H1 (cell line): ENCODE results near the gene RNU7-1. TPM values are rescaled to one million over a fixed set of nuclear protein-coding genes. Genes with fewer than 3 reads are reported as not detected.
A peak's percentile ranks its signal among the peaks of the same experiment; 100 is the strongest.

Experiments used
- CTCF ChIA-PET: fragments of 300-600 bp; sonication (Branson Sonifier 250); formaldehyde crosslinking; loops from one replicate; lab custom pipeline; 2021; ENCODE audit not compliant: partially characterized antibody; lab: Charles Lee
- POLR2A ChIA-PET: fragments of 300-600 bp; sonication (Branson Sonifier 250); formaldehyde crosslinking; loops from one replicate; lab custom pipeline; 2021; ENCODE audit warnings: inconsistent platforms; ENCODE audit not compliant: partially characterized antibody; lab: Charles Lee
- DNase-seq, 2 experiments: peaks; one replicate each; pipeline versions ENCODE4 v3.0.0 to v3.0.0-alpha.2; 2010 to 2022; ENCODE audit warnings: low spot score in 2 of 2, low read depth in 1 of 2, mixed read lengths in 1 of 2
- FAIRE-seq: peaks from 2 replicates; lab custom pipeline; 2011; peaks lifted over from hg19 to GRCh38; lab: Jason Lieb, UNC
- H2AFZ ChIP-seq: 2 replicates; pipeline ENCODE4 v1.8.1; 2012; ENCODE audit warnings: low read length, inconsistent platforms
- H2AK5ac ChIP-seq: 2 replicates; pipeline ENCODE4 v1.6.1; 2013; ENCODE audit warnings: low read depth, low read length
- H2BK120ac ChIP-seq: replicated peaks from 2 replicates; pipeline ENCODE3; 2013; ENCODE audit warnings: low read depth, low read length, inconsistent platforms
- H2BK12ac ChIP-seq: 2 replicates; pipeline ENCODE4 v1.6.1; 2013; ENCODE audit warnings: low read depth, low read length
- H2BK15ac ChIP-seq: 2 replicates; pipeline ENCODE4 v1.6.1; 2013; ENCODE audit warnings: low read length
- H2BK20ac ChIP-seq: 2 replicates; pipeline ENCODE4 v1.6.1; 2013; ENCODE audit warnings: low read length
- H2BK5ac ChIP-seq: 2 replicates; pipeline ENCODE4 v1.6.1; 2013; ENCODE audit warnings: low read depth, low read length
- H3K14ac ChIP-seq: 2 replicates; pipeline ENCODE4 v1.6.1; 2013; ENCODE audit warnings: inconsistent platforms; ENCODE audit not compliant: insufficient read length
- H3K18ac ChIP-seq: 2 replicates; pipeline ENCODE4 v1.6.1; 2013; ENCODE audit warnings: low read length; ENCODE audit errors: extremely low read depth
- H3K23ac ChIP-seq: 2 replicates; pipeline ENCODE4 v1.6.1; 2013; ENCODE audit warnings: inconsistent platforms; ENCODE audit not compliant: insufficient read length
- H3K23me2 ChIP-seq: 2 replicates; pipeline ENCODE4 v1.6.1; 2013; ENCODE audit warnings: low read depth, low read length
- H3K27ac ChIP-seq: 2 replicates; pipeline ENCODE4 v1.6.1; 2011; ENCODE audit warnings: low read depth, low read length, inconsistent platforms
- H3K27me3 ChIP-seq, 4 experiments: replicated peaks in 1 of 4; 1 replicate in 1 of 4; 2 replicates in 3 of 4; pipeline versions ENCODE4 v1.6.1 to v1.8.1; 2011 to 2013; ENCODE audit warnings: low read length in 3 of 4, mild to moderate bottlenecking in 3 of 4, inconsistent platforms in 2 of 4, mixed read lengths in 2 of 4, moderate library complexity in 1 of 4; ENCODE audit not compliant: control insufficient read depth in 3 of 4, insufficient read depth in 3 of 4; ENCODE audit errors: extremely low read depth in 1 of 4
- H3K36me3 ChIP-seq, 4 experiments: 2 replicates each; pipeline versions ENCODE4 v1.6.1 to v1.8.1; 2011 to 2013; ENCODE audit warnings: mild to moderate bottlenecking in 4 of 4, low read length in 3 of 4, moderate library complexity in 2 of 4, control low read depth in 1 of 4, inconsistent platforms in 1 of 4; ENCODE audit not compliant: insufficient read depth in 4 of 4, control insufficient read depth in 2 of 4
- H3K4ac ChIP-seq: replicated peaks from 2 replicates; pipeline ENCODE3; 2013; ENCODE audit warnings: low read length, low read depth, mixed read lengths, inconsistent platforms; ENCODE audit not compliant: insufficient read length
- H3K4me1 ChIP-seq, 4 experiments: replicated peaks in 1 of 4; 1 replicate in 1 of 4; 2 replicates in 3 of 4; pipeline versions ENCODE4 v1.6.1 to v1.8.1; 2011 to 2013; ENCODE audit warnings: low read length in 3 of 4, inconsistent platforms in 2 of 4, mixed read lengths in 1 of 4; ENCODE audit not compliant: insufficient read depth in 4 of 4, control insufficient read depth in 3 of 4
- H3K4me2 ChIP-seq, 2 experiments: 2 replicates each; pipeline versions ENCODE4 v1.6.1 to v1.8.1; 2011 to 2013; ENCODE audit warnings: low read depth in 2 of 2, low read length in 2 of 2, control low read depth in 1 of 2, inconsistent platforms in 1 of 2, mild to moderate bottlenecking in 1 of 2; ENCODE audit not compliant: insufficient read depth in 1 of 2
- H3K4me3 ChIP-seq, 4 experiments: fragments of 200-600, 300-600 bp in 1 of 4; sonication (generic), shearing (Covaris generic), sonication (Bioruptor Twin) in 1 of 4; 2 replicates each; pipeline versions ENCODE4 v1.5.1 to v1.8.1; 2011 to 2016; ENCODE audit warnings: low read length in 4 of 4, low read depth in 3 of 4, control low read depth in 2 of 4, inconsistent platforms in 2 of 4, mild to moderate bottlenecking in 2 of 4, mixed read lengths in 1 of 4, moderate library complexity in 1 of 4; ENCODE audit not compliant: insufficient read depth in 2 of 4; ENCODE audit errors: extremely low read depth in 1 of 4
- H3K56ac ChIP-seq: replicated peaks from 2 replicates; pipeline ENCODE3; 2013; ENCODE audit warnings: low read depth, mild to moderate bottlenecking, mixed read lengths, low read length, inconsistent platforms; ENCODE audit not compliant: insufficient read length
- H3K79me1 ChIP-seq: 2 replicates; pipeline ENCODE4 v1.6.1; 2013; ENCODE audit warnings: low read depth, low read length, control low read depth
- H3K79me2 ChIP-seq, 2 experiments: 2 replicates each; pipeline versions ENCODE4 v1.6.1 to v1.8.1; 2012 to 2013; ENCODE audit warnings: low read length in 2 of 2, mild to moderate bottlenecking in 2 of 2, inconsistent platforms in 1 of 2; ENCODE audit not compliant: insufficient read depth in 2 of 2, control insufficient read depth in 1 of 2
- H3K9ac ChIP-seq, 4 experiments: replicated peaks in 1 of 4; 1 replicate in 1 of 4; 2 replicates in 3 of 4; pipeline versions ENCODE4 v1.6.1 to v1.8.1; 2011 to 2013; ENCODE audit warnings: low read depth in 3 of 4, low read length in 3 of 4, control low read depth in 2 of 4, mild to moderate bottlenecking in 2 of 4, moderate library complexity in 2 of 4, inconsistent platforms in 1 of 4; ENCODE audit errors: extremely low read depth in 1 of 4
- H3K9me3 ChIP-seq, 2 experiments: 2 replicates each; pipeline versions ENCODE4 v1.6.1 to v1.8.1; 2012 to 2013; ENCODE audit warnings: mild to moderate bottlenecking in 2 of 2, moderate library complexity in 2 of 2, control low read depth in 1 of 2, inconsistent platforms in 1 of 2, low read depth in 1 of 2, low read length in 1 of 2, mixed read lengths in 1 of 2; ENCODE audit not compliant: insufficient read depth in 2 of 2
- H4K20me1 ChIP-seq, 2 experiments: replicated peaks in 1 of 2; 2 replicates each; pipeline versions ENCODE3 to v1.8.1; 2011 to 2013; ENCODE audit warnings: inconsistent platforms in 2 of 2, low read length in 2 of 2, mild to moderate bottlenecking in 1 of 2; ENCODE audit not compliant: insufficient read depth in 2 of 2, control insufficient read depth in 1 of 2
- H4K5ac ChIP-seq: 2 replicates; pipeline ENCODE4 v1.6.1; 2013; ENCODE audit warnings: low read length, low read depth, mixed read lengths, inconsistent platforms; ENCODE audit not compliant: insufficient read length
- H4K8ac ChIP-seq: 2 replicates; pipeline ENCODE4 v1.8.0; 2013; ENCODE audit warnings: mild to moderate bottlenecking, moderate library complexity, low read length, inconsistent platforms; ENCODE audit not compliant: insufficient read depth; ENCODE audit errors: extremely low read depth
- H4K91ac ChIP-seq: replicated peaks from 2 replicates; pipeline ENCODE3; 2013; ENCODE audit warnings: low read length, mixed read lengths, inconsistent platforms; ENCODE audit not compliant: insufficient read length
- HDAC2 ChIP-seq, 2 experiments: fragments of 300-600 bp in 1 of 2; sonication (generic) in 1 of 2; IDR thresholded peaks; 2 replicates each; pipeline ENCODE4 v1.6.1; 2011 to 2012; ENCODE audit warnings: low read depth in 2 of 2, low read length in 2 of 2, mild to moderate bottlenecking in 2 of 2, moderate library complexity in 2 of 2, borderline replicate concordance in 1 of 2, inconsistent platforms in 1 of 2
- SIN3A ChIP-seq, 2 experiments: IDR thresholded peaks in 1 of 2; conservative IDR thresholded peaks in 1 of 2; 2 replicates each; pipeline ENCODE4 v1.6.1; 2011 to 2012; ENCODE audit warnings: low read length in 2 of 2, improper control_type of control experiment in 1 of 2, low read depth in 1 of 2, mild to moderate bottlenecking in 1 of 2
- whole genome bisulfite sequencing, 2 experiments: shearing (Covaris generic) in 1 of 2; methylation state at CpG; one replicate each; pipeline versions ENCODE4 v1.1.6 to v1.1.7; 2013 to 2015; ENCODE audit warnings: low lambda C conversion rate in 2 of 2, mixed read lengths in 2 of 2, inconsistent platforms in 1 of 2, low coverage in 1 of 2, missing lambda C conversion rate in 1 of 2; ENCODE audit not compliant: insufficient replicate concordance in 2 of 2, insufficient coverage in 1 of 2, insufficient read length in 1 of 2; ENCODE audit errors: extremely low coverage in 1 of 2, missing lambda C conversion rate in 1 of 2; 5-methylcytosine and 5-hydroxymethylcytosine counted together
- polyA plus RNA-seq, 7 experiments: library from polyadenylated mRNA; depleted of rRNA in 3 of 7; stranded (reverse) in 5 of 7; unstranded in 2 of 7; fragments of >200 nt in 5 of 7; fragments of 200-250 nt in 2 of 7; gene quantifications; 1 replicate in 5 of 7; 2 replicates in 1 of 7; 4 replicates in 1 of 7; pipeline versions ENCODE4 v1.2.1 to v1.2.3, GENCODE V29; 2011 to 2013; ENCODE audit warnings: missing spikeins in 2 of 7, mixed read lengths in 2 of 7
- total RNA-seq: library from RNA; stranded (reverse); fragmentation: NEBNext Ultra II Directional; extraction: Animal tissue kit (Norgen Biotek cat#: 25700); gene quantifications from 2 replicates; pipeline ENCODE4 v1.2.1, GENCODE V29; 2021

Gene RNU7-1
- total and polyA plus RNA-seq, 2 of the 8 experiments (the other 6 are each of a cell fraction or from before 2014, with no cell fraction given), result not detected

DNA sequence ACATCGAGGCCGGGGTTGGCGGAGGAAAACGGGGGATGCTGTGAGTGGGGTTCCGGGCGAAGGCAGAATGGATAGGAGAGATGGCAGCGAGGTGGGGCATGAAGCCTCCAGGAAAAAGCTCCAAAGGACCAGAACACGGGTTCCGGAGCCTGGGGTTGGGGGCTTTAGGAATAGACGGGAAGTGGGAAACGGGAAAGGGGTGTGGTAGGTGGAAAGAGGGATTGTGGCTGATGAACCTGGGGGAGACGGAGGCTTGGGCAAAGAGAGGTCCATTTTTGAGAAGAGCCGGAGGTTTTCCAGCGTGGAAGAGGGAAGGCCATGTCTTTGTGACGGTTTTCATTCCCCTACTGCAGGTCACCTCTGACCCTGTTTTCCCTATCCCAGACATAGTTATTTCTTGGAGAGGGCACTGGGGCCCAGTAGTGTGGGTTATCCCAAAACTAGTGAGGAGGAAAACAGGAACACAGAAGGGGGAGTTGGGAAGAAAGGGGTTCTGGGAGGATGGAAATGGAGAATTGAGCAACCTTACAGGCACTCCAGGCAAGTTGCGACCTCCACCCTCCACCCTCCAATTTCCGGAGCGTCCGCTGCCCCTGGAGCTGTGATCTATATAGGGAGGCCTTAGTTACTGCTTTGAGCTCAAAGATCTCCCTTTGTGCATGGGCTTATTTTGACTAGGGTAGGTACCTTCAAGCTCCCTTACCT is 14.8 kb upstream of the RNU7-1 start:
- DNase-seq (no peak), FAIRE-seq (no peak)
- no peaks in the 10 kb centered on the region for H3K9me3 ChIP-seq
- peaks cover 28% of the 10 kb centered on the region for H3K23me2 ChIP-seq
- no peak overlapping the region for H2AFZ ChIP-seq
- CTCF ChIA-PET, result interaction anchor here (0.6 to 20.2 kb wide), 7 partner anchors 9 to 216 kb away, joined by 3 to 253 read pairs (median 5); partner anchors contain the start of genes C12orf57, RNU7-1, SPSB2 and TPI1
- H3K14ac ChIP-seq, result no peak overlapping the region
- H2AK5ac ChIP-seq, result no peak overlapping the region
- H3K4me3 ChIP-seq, result peak overlapping the region; percentile 90 to 99 (median 92)
- H4K91ac ChIP-seq, result no peak overlapping the region
- peak overlapping the region; percentile 15; the same call in 1 of the 2 replicates for H3K27ac ChIP-seq
- H3K36me3 ChIP-seq, result peaks cover 0 to 9% (median 5%) of the 10 kb centered on the region in 4 experiments; a peak in 7 of 8 replicates
- H3K56ac ChIP-seq, result peak overlapping the region; percentile 65
- TF ChIP-seq SIN3A (conservative IDR thresholded peaks at IDR 0.05 in 1 of 2, IDR thresholded peaks at IDR 0.05 in 1 of 2; ENCODE audit: low read depth in 1 of 2, low read length in 2 of 2) (no peak), HDAC2 (IDR thresholded peaks at IDR 0.05; ENCODE audit: borderline replicate concordance in 1 of 2, low read depth in 2 of 2, low read length in 2 of 2) (0 out of 4 replicates have a peak, but pooled peaks of 1 of the 2 experiments have one; percentile 44)
- TF ChIP-seq, all 59 proteins: peak for 1
- H4K20me1 ChIP-seq, result peaks cover 17 to 23% of the 10 kb centered on the region in 2 experiments
- no peak overlapping the region for H2BK15ac ChIP-seq
- peak overlapping the region; percentile 71 for H2BK5ac ChIP-seq
- H3K4me2 ChIP-seq, result peak overlapping the region; percentile 84 to 90
- peak overlapping the region; percentile 3 for H4K5ac ChIP-seq
- WGBS, 2 experiments, result 10% methylated on average over 13 of the region's 19 CpGs; no CpG with 5 or more reads in 1 of the 2 experiments
- peaks cover 13 to 31% (median 17%) of the 10 kb centered on the region in 4 experiments for H3K4me1 ChIP-seq
- POLR2A ChIA-PET, result interaction anchor here (0.8 to 44.0 kb wide), 8 partner anchors 13 to 393 kb away, joined by 3 to 1596 read pairs (median 115); partner anchors contain the start of genes C12orf57, EMG1, ENO2 and GNB3
- H2BK120ac ChIP-seq, result no peak overlapping the region
- H3K9ac ChIP-seq, result peak overlapping the region; percentile 64 to 85 (median 69)
- H3K27me3 ChIP-seq, result no peaks in the 10 kb centered on the region
- peak overlapping the region; percentile 75; the same call in 1 of the 2 replicates for H2BK12ac ChIP-seq
- H2BK20ac ChIP-seq, result 0 out of 2 replicates have a peak overlapping the region, but pooled peaks have one; percentile 25
- H3K79me2 ChIP-seq, result peaks cover 27 to 39% of the 10 kb centered on the region in 2 experiments
- H3K18ac ChIP-seq, result peak overlapping the region; percentile 51
- peaks cover 13% of the 10 kb centered on the region for H3K79me1 ChIP-seq
- H3K23ac ChIP-seq, result no peak overlapping the region
- no peak overlapping the region for H4K8ac ChIP-seq
- H3K4ac ChIP-seq, result no peak overlapping the region
